GM18499 (cell line): ENCODE results near the gene SLC5A2.
"Not testable (repeated sequence)": the region's sequence is repeated elsewhere in the genome, so short reads cannot be mapped to it uniquely, and the experiment has no call there.

Source experiments
- ATAC-seq: cut with Tn5 transposase; IDR thresholded peaks from one replicate; pipeline ENCODE4 v1.9.1; 2021; ENCODE audit warnings: moderate number of reproducible peaks; ENCODE audit not compliant: insufficient read depth, unreplicated experiment

SLC5A2 gene

GRCh38 chr16:31523768-31524167 lies 40.8 kb downstream of the SLC5A2 start:
- ATAC-seq = not testable (repeated sequence)

DNA sequence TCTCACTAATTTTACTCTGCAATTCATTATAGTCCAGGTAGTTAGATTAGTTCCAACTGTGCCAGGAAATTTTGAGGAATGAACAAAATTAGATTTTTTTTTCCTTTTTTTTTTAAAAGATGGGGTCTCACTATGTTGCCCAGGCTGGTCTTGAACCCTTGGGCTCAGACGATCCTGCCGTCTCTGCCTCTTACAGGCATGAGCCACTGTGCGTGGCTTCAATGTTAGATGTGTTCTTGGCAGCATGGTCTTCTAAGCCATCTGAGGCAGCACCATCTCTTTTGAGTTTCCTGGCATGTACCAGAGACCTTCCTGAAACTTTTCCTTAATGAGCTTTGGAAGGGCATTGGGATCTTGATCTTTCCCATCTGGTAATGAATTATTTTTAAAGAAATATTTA lies 42.2 kb downstream of the SLC5A2 start:
- no peak for ATAC-seq

GRCh38 chr16:31527734-31528274 lies 44.9 kb downstream of the SLC5A2 start, which contains the start of gene AHSP:
AHSP (plus strand) TSS chr16:31527900; CDS start chr16:31528140, 240 bp downstream.
- no peak for ATAC-seq

GRCh38 chr16:31528523-31529107 lies 45.7 kb downstream of the SLC5A2 start:
- no peak for ATAC-seq

- no peak for ATAC-seq
Observed at GRCh38 chr16:31529108-31529936, 46.4 kb downstream of the SLC5A2 start.

GRCh38 chr16:31529937-31530312 lies 47.0 kb downstream of the SLC5A2 start:
- no peak for ATAC-seq

DNA sequence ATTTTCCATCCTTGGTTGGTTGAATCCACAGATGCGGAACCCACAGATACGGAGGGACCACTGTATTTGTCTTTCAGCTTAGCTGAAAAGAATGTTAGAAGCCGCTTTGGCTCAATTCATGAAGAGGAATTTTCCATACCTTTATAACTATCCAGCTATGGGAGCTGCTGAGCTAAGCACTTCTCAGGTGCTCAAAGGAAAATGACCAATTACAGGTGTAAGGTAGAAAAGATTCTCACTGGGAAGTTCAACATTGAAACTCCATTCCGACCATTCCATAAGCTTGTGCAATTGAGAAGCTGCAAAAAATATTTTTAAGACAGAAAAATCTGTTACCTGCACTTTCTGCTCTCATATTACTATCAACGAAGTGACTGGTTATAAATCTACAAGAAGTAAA lies 47.5 kb downstream of the SLC5A2 start:
- no peak for ATAC-seq

- no peak for ATAC-seq
Observed at GRCh38 chr16:31531096-31531495, 48.2 kb downstream of the SLC5A2 start.

DNA sequence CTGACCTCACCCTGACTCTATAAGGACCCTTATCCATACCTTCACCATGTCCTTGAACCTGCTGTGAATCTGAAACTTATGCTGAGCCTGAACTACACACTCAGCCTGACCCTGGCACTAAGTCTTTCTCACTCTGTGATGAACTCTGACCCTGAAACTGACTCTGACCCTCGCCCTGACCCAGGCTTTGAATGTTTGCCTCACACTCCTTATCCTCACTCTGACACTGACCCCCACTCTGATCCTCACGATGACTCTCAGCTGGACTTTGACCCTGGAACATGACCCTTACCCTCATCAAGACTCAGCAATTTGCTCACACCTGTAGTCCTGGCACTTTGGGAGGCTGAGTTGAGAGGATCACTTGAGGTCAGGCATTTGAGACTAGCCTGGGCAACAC lies 49.2 kb downstream of the SLC5A2 start:
- no peak for ATAC-seq

GRCh38 chr16:31532896-31533295 lies 50.0 kb downstream of the SLC5A2 start:
- ATAC-seq = no peak

GRCh38 chr16:31535737-31536136 lies 52.8 kb downstream of the SLC5A2 start:
- no peak for ATAC-seq

DNA sequence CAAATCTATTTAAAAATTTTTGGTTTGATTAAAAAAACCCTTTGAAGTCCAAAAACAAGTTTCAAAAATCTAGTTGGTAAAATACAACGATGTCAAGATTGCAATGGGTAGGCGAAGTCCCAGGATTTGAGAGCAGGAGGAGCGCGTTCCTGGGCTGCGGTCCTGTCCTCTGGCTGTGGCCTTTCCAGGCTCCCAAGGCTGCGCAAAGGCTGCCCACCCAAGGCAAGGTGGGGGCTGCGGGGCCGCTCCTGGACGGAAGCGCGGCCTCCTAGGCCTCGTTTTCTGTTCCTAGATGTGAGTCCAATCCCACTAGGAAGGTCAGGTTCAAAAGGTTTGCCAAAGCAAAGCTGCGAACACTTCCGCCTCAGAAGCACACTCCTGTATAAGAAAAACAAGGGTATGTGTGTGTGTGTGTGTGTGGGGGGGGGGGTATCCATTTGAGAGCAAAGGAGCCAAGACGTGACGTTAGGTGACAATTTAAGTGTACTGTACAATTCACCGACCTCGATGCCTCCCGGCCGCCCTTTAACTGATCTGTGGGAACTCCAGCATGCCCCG lies 54.0 kb downstream of the SLC5A2 start:
- ATAC-seq = no peak

DNA sequence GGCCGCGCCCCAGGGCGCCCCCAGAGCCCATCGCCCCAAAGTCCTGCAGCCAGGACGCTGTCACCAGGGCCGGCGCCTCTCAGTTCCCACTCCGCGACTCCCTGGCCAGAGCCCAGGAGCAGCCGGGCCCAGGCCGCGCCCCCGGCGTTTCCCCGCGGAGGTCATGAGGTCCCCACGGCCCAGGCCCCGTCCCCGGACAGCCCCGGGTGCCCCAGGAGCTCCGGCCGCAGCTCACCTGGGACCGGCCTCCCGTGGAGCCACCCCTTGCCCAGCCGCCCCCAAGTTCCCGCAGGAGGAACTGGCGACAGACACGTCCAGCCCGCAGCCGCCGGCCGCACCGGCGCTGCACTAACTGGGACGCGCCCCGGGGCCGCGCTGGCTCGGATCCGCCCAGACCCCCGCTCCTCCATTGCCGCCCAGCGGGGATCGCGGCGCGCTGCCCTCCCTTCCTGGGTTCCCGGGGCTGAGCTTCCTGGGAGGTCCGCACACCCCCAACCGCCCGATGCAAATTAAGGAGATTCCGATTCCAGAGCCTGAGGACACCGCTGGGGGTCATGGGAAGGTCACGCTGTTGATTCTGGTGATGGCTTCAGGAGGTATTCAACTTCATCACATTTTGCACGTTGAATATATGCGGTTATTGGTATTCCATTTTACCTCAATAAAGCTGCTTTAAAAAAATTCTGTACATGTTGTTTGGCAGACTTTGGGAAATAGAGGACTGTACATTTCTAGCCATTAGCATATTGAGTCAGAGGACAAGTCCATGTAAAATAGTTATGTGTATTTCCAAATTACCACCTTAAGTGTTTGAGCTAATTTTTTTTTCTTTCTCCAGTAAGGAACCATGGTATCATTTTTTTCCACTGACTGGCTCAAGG lies 54.7 kb downstream of the SLC5A2 start:
- ATAC-seq = no peak

DNA sequence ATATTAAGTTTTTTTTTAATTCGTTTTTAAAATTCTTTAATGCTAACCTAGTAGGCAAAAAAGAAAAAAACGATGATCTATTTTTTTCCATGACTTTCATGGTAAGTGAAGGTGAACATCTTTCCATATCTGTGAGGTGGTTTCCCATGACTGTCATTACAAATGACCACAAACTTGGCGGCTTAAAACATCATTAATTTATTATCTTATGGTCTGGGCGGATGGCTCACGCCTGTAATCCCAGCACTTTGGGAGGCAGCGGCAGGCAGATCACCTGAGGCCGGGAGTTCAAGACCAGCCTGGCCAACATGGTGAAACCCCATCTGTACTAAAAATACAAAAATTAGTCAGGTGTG lies 55.3 kb downstream of the SLC5A2 start:
- ATAC-seq = not testable (repeated sequence)

DNA sequence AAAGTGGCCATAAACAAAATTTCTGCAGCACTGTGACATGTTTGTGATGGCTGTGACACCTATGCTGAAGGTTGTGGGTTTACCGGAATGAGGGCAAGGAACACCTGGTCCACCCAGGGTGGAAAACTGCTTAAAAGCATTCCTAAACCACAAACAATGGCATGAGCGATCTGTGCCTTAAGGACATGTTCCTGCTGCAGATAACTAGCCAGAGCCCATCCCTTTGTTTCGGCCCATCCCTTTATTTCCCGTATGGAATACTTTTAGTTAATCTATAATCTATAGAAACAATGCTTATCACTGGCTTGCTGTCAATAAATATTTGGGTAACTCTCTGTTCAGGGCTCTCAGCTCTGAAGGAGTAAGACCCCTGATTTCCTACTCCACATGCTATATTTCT lies 56.8 kb downstream of the SLC5A2 start:
- not testable (repeated sequence) for ATAC-seq
